ENCODE measurements around the gene PGF.

The PGF gene

GRCh38 chr14:74891870-74892269, 63.5 kb downstream of the PGF start:
- no peak for DNase-seq
